NCI-H1694 treated with DMSO at 0.1 percent for 48 hours (cell line): Measurements from ENCODE around the gene FOCAD.
"Not testable (repeated sequence)": the region's sequence is repeated elsewhere in the genome, so short reads cannot be mapped to it uniquely, and the experiment has no call there.

Source experiments
- DNase-seq: peaks from one replicate; lab custom pipeline; 2025; lab: John Stamatoyannopoulos, UW

Gene FOCAD, protein sequence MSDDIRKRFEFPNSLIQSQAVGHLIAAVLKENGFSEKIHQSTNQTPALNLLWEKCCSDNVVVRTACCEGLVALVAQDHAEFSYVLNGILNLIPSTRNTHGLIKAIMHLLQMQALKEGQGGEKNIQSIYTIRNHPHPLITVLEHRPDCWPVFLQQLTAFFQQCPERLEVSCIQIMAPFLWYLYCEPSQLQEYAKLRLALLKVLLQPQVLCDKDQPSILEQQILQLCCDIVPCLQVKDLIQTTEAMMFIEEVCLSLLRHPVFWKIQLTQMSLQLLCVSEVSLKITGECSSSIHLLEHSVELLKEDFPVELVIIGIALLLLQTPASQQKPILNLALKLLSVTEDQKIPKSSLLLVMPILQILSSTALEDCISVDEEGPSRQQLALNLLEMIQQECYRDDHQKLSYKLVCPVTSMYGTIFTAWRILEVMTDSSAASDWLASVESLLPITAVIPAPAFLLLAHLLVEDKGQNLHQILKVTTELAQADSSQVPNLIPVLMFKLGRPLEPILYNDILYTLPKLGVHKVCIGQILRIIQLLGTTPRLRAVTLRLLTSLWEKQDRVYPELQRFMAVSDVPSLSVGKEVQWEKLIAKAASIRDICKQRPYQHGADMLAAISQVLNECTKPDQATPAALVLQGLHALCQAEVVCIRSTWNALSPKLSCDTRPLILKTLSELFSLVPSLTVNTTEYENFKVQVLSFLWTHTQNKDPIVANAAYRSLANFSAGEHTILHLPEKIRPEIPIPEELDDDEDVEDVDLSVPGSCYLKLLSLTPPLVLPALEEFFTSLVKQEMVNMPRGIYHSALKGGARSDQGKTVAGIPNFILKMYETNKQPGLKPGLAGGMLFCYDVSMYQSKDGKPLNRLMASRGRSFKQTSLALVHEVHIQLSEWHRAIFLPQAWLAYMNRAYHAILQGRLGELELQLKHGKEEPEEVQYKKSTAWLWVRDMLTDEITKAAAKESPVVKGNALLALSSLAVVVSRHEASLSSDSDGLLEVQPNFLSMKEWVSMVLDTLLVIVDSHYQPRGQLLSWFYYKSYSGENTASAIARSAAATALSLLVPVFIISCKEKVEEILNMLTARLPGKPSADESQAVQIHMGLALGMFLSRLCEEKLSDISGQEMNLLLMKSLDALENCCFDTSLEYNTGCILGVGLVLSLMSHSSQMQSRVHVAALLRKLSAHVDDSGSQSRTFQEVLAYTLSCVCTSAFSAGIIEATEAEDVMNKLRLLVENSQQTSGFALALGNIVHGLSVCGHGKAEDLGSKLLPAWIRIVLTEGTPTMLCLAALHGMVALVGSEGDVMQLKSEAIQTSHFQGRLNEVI (N-terminal part only)

DNA sequence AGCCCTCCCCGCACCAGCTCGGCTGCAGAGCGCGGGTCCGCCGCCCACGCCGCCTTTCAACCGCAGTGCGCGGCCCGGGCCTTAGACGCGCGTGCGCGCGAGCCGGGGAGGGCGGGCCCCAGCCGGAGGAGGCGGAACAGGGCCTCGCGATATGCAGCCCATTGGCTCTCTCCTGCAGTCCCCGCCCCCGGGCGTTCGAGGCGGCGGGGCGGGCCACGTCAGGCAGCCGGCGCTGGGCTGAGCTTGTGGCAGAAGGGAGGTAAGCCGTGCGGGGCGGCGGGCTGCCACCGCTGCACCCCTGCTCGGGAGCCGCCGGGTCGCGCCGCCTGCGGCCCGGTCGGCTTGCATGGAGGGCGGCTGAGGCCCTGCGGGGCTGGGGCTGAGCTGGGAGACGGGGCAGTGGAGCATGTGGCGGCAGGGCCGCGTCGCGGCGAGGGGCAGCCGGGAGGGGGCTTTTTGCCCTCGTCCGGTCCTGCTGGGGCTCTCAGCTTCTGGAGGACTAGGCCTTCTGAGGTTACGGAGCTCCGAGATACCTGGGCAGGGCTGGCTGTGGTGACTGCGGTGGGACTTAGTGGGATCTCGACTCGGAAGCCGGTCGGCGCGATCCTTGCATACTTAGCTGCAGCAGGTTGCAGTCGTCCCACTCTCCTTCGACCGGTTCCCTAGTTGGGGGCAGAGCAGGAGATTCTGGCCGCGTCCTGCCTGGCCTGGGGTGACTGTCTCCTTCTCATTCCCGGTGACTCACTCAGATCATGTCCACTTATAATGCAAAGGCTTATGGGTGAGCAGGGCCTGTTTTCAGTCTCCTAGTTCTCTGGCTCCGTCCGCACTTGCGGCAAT lies at the start of gene FOCAD:
Gene FOCAD, plus strand, starts transcription at position 225 of the 840 bp plus-strand sequence. CDS start 31,095 bp downstream, outside the sequence.
- DNase-seq: peak; percentile 84

DNA sequence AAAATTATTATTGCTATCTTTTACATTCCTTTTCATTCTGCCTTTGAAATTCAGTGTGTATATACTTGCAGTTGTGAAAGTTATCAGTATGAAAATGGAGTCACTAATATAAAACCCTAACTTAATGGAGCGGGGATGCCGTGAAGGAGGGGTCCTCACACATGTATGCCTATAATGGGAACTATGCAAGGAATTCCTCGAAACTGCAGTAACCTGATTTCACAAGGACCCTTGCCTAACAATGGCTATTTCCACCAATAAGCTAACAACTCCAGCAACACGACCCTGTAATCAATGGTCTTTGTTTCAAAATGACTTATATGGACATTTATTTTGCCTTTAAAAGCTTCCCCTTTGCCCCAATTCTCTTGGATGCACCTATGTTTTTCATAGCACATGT lies 49.2 kb upstream of the FOCAD start:
- no peak for DNase-seq

DNA sequence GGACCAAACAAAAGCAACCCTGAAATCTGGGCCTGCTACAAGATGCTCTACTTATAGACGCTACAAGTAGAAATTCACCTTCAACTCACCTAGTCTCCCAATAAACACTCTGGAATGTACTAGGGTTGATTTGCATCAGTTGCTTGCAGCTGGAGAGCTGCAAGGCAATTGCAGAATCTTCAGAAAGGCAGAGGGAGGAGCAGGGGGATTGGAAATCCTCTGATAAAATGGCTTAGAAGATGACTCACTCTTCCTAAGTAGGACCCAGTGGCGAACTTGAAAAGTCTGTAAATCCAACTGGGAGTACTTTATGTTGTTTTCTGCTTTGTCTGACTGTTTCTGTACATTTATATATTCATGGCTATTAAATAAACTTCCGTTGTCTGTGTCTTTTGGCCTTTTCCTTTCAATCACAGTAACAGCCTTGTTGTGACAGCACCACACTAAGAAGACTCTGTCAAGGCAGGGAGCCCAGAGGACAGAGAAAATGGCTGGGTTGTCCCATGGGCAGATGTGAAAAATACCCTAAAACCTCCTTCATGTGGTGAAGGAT lies 47.1 kb upstream of the FOCAD start:
- DNase-seq: no peak

DNA sequence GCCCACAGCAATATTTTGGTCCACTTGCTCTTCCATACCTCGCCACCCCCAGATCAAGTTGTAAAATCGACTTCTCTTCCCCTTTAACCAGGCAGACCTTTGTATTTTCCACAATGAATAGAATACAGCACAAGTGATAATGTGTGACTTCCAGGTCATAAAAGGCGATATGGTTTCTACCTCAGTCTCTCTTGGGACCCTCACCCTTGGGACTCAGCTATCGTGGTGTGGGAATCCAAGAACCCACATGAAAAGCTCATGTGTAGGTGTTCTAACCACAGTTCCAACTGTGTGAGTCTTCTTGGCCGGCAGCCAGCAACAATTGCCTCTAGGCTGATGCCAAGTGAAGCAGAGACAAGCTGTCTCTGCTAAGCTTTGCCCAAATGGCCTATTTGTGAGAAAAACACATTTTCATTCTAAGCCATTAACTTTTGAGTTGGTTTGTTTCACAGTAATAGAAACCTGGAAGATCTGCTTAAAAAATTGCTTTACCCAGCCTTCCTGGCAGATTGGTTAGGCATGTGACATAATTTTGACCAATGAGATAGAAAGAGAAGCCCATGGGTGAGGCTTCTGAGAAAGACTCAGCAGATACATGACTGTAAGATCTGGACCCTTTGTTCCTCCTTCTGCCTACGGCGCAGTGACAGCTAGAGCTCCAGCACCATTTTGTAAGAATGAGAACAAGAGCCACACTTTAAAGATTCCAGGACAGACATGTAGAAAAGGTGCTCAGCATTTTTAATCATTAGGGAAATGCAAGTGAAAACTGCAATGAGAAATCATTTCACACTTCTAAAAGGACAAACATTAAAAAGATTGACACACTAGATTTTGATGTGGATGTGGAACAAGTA lies 43.5 kb upstream of the FOCAD start:
- DNase-seq: peak; percentile 93

DNA sequence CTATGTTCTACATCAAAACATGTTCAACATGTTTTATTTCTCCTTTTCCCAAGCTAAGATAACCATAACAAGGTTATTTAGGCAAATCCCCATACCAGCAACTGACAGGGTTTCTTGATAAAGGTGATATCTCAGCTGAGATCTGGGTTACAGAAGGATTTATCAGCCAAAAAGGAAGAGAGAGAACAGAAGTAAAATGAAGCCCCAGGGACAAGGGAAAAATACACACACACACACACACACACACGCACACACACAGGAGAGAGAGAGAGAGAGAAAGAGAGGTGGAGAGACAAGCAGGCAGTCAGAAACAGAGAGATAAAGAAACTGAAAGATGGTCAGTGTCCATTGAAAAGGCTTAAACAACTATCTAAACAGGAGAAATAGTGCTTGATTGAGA lies 42.0 kb upstream of the FOCAD start:
- no peak for DNase-seq

DNA sequence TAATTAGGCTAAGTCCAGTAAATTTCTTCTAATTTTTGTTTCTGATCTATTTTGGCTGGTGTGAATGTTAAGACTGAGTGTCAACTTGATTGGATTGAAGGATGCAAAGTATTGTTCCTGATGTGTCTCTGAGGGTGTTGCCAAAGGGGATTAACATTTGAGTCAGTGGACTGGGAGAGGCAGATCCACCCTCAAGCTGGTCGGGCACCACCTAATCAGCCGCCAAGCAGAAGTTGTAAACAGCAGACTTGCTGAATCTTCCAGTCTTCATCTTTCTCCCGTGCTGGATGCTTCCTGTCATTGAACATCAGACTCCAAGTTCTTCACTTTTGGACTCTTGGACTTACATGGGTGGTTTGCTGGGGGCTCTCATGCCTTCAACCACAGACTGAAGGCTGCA lies 40.4 kb upstream of the FOCAD start:
- DNase-seq: no peak

DNA sequence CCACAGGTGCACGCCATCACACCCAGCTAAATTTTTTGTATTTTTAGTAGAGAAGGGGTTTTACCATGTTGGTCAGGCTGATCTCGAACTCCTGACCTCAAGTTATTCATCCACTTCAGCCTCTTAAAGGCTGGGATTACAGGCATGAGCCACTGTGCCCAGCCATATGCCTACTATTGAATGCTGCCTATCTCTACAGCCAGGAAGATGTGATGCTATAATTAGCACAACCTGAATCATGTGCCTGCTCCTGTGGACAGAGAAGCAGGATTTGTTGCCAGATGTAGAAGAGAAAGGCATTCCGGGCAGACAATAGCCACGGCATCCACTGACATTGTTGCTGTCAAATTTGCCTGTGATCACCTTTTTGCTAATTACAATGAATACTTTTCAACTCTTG lies 37.4 kb upstream of the FOCAD start:
- no peak for DNase-seq

DNA sequence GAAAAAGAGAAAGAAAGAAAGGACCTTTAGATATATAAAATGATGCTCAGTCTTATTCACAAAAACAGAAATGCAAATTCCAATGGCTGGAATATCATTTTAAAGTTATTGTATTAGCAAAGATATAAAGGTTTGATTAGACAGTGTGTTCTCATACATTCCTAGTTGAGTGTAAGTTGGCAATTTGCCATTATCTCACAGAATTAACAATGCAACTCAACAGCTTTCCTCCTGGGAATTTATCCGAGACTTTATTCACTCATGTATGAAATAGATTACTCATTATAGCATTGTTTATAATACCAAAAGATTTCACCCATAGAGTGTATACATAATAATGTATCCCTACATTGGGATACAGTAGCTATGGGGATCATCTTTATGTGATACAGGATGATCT lies 34.7 kb upstream of the FOCAD start:
- peak; percentile 6 for DNase-seq

DNA sequence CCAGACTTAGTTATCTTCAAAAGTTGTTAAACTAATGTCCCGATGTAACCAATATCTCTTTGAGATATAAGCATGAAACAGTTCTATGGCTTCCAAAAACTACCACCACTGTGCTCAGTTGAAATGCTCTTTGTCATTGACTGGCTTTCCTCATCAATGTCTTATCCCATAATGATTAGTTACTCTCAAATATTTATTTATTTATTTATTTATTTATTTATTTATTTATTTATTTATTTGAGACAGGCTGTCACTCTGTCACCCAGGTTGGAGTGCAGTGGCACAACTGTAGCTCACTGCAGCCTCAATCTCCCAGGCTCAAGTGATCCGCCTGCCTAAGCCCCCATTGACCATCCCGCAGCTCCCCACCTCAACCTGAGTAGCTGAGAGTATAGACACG lies 33.7 kb upstream of the FOCAD start:
- no peak for DNase-seq

DNA sequence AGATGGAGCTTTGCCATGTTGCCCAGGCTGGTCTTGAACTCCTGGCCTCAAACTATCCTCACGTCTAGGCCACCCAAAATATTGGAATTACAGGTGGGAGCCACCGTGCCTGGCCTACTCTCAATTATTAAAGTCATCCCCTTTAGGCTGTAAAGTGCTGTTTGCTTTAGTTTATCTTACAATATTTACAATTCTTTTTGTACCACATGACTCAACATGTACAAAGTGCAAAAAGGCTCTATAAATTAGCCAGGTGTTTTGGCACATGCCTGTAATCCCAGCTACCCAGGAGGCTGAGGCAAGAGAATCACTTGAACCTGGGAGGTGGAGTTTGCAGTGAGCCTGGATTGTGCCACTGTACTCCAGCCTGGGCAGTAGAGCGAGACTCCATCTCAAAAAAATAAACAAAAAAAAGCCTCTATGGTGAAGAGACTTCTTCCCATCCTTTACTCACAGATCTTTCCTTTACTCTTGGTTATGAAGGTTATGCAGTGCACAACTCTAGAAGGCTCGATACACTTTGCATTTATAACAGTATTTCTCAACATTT lies 33.2 kb upstream of the FOCAD start:
- DNase-seq: no peak

DNA sequence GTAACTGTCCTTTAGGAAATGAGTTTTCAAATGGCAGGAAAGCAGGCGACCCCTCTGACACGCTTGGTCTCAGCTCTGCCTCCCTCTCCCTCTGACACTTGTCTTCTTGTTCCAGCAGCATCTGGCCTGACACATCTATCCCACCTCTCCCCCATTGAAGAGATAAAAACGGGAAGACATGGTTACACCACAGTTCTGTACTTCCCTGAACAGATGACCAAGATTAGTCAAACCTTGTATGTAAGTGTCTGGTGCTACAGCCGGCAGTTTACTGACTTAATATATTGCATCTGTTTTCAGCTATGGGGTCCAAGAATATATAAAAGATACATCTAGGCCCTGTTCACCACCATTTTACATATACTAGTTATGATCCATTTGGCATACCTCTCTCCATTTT lies 32.1 kb upstream of the FOCAD start:
- no peak for DNase-seq

DNA sequence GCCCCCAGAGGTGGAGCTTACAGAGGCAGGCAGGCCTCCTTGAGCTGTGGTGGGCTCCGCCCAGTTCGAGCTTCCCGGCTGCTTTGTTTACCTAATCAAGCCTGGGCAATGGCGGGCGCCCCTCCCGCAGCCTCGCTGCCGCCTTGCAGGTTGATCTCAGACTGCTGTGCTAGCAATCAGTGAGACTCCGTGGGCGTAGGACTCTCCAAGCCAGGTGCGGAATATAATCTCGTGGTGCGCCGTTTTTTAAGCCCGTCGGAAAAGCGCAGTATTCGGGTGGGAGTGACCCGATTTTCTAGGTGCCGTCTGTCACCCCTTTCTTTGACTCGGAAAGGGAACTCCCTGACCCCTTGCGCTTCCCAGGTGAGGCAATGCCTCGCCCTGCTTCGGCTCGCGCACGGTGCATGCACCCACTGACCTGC lies 25.8 kb upstream of the FOCAD start:
- not testable (repeated sequence) for DNase-seq

DNA sequence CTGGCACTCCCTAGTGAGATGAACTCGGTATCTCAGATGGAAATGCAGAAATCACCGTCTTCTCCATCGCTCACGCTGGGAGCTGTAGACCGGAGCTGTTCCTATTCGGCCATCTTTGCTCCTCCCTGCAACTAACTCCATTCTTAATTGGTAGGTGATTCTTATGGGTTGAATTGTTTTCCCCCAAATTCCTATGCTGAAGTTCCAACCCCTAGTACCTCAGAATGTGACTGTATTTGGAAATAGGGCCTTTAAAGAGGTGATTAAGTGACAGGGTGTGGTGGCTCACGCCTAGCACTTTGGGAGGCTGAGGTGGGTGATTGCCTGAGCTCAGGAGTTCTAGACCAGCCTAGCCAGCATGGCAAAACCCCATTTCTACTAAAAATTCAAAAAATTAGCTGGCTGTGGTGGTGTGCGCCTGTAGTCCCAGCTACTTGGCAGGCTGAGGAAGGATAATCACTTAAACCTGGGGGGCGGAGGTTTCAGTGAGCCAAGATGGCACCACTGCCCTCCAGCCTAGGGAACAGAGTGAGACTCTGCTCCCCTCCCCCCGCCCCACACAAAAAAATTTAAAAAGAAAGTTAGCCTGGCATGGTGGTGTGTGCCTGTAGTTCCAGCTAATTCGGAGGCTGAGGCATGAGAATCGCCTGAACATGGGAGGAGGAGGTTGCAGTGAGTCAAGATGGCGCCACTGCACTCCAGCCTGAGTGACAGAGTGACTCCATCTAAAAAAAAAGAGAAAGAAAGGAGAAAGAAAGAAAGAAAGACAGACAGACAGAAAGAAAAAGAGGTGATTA lies 25.2 kb upstream of the FOCAD start:
- DNase-seq: no peak

DNA sequence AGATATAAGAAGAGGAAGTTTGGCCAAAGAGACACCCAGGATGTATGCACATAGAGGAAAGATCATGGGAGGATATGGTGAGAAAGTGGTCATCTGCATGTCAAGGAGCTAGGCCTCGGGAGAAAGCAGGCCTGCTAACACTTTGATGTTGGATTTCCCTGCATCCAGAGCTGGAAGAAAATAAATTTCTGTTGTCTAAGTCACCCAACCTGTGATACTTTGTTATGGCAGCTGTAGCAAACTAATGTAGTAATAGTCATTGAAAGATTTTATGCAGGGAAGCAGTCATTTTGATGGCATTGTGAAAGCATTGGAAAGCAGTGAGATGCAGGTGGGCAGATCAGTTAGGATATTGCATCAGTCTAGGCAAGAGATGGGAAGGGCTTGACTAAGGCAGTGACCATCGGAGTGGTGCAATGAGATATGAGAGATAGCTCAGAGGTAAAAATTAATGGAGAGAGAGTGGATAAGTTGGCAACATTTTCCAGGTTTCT lies 24.5 kb upstream of the FOCAD start:
- no peak for DNase-seq

DNA sequence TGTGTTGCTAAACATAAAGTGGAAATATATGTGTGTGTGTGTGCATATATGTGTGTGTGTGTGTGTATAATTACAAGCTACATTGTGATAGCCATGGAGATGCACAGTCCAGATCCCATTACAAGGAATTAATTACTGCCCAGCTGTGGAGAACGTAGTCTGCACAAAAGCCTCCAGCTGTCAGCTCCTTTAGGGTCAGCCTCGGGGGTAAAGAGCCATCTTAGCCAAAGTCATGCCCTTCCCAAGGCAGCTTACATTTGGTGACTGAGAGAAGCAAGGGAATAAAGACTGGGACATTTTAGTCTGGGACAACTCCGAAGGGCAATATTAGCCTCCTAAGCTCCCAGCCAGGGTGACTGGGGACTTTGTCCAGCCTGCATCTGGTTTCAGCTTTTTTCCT lies 21.9 kb upstream of the FOCAD start:
- DNase-seq: no peak

DNA sequence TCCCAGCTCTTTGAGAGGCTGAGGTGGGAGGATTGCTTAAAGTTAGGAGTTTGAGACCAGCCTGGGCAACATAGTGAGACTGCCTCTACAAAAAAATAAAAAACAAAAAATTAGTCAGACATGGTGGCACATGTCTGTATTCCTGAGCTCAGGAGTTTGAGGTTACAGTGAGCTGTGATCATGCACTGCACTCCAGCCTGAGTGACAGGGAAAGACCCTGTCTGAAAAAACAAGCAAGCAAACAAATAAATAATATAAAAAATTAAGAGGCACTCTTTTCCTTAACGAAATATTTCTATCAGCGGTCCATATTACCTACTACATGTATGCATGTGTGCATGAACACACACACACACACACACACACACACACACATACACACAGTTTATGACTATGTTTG lies 20.9 kb upstream of the FOCAD start:
- no peak for DNase-seq

DNA sequence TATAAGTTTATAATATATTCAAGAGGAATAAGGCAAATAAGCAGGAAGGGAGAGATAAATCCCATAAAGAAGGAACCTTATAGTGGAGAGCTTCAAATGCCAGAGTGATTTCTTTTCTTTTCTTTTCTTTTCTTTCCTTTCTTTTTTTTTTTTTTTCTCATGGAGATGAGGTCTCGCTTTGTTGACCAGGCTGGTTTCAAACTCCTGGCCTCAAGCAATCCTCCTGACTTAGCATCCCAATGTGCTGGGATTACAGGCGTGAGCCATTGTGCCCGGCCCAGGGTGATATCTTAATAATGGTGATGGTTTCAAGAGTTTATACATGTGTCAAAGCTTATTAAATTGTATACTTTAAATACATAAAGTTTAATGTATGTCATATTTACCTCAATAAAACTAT lies 19.6 kb upstream of the FOCAD start:
- DNase-seq: no peak

DNA sequence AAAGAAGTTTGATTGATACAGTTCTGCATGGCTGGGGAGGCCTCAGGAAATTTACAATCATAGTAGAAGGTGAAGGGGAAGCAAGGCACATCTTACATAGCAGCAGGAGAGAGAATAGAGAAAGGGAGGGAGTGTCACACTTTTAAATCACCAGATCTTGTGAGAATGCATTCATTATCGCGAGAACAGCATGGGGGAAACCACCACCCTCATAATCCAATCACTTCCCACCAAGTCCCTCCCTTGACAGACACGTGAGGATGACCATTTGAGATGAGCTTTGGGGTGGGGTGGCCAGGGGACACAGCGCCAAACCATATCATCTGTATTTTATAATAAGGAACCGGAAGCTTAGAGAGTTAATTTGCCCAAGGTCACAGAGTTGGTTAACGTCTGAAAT lies 13.7 kb upstream of the FOCAD start:
- DNase-seq: no peak

DNA sequence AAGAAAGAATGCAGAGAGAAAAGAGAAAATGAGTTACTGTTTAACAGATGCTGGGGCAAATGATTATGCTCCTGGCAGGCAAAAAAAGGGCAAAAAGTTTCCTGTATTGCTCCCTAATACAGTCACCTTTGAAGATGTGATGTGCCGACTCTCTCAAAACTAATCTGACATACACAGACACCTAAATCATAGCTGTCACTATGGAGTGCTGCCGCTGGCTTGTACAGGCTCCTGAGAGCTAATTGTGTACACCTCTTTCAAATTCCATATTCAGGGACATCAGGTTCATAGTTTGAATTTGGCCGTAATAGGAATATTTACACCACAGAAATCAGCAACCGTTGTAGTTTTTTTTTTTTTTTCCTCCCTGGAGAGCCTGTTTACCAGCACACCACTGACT lies 12.4 kb upstream of the FOCAD start:
- DNase-seq: no peak
